Fibroblast of skin of right quadriceps (primary cell): Measurements from ENCODE around the gene PDCD11.
A peak's percentile ranks its signal among the peaks of the same experiment; 100 is the strongest.

ENCODE experiments used
- DNase-seq: peaks from one replicate; pipeline ENCODE4 v3.0.0-alpha.2; 2013

The PDCD11 gene

GRCh38 chr10:103419101-103419500 is 22.7 kb downstream of the PDCD11 start:
- DNase-seq, result no peak

GRCh38 chr10:103423748-103424147 is 27.3 kb downstream of the PDCD11 start:
- DNase-seq, result no peak

DNA sequence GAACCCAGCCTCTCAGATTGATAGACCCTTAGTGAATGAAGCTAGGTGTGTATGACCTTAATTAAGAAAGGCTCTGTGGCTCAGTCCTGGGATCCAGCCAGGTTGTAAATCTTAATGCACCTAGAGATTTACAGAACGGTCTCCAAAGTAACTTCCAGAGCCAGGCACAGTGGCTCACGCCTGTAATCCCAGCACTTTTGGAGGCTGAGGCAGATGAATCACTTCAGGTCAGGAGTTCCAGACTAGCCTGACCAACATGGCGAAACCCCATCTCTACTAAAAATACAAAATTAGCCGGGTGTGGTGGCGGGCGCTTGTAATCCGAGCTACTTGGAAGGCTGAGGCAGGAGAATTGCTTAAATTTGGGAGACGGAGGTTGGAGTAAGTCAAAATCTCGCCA is 31.4 kb downstream of the PDCD11 start:
- no peak for DNase-seq

GRCh38 chr10:103428989-103429643 is 32.7 kb downstream of the PDCD11 start:
- no peak for DNase-seq

GRCh38 chr10:103429647-103430046 is 33.2 kb downstream of the PDCD11 start:
- no peak for DNase-seq

GRCh38 chr10:103431902-103432301 is 35.5 kb downstream of the PDCD11 start:
- no peak for DNase-seq

DNA sequence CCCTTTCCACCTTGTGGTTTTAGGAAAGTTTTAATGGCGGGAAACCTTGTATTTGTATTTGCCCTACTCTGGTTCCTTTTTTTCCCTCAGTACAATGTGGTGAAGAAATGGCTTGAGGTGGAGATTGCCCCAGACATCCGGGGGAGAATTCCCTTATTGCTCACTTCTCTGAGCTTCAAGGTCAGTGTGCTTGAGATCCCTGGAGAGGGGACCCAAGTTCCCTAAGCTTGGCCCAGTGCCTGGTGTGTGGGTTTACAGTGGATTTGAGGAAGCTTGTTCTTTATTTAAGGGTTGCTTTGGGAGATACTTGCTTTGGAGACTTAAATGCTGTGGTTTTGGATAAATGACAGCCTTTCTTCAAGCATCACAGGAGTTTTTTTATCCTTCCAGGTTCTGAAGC is 37.4 kb downstream of the PDCD11 start:
- peak; percentile 21 for DNase-seq

GRCh38 chr10:103439776-103440175 is 43.4 kb downstream of the PDCD11 start:
- DNase-seq, result no peak

DNA sequence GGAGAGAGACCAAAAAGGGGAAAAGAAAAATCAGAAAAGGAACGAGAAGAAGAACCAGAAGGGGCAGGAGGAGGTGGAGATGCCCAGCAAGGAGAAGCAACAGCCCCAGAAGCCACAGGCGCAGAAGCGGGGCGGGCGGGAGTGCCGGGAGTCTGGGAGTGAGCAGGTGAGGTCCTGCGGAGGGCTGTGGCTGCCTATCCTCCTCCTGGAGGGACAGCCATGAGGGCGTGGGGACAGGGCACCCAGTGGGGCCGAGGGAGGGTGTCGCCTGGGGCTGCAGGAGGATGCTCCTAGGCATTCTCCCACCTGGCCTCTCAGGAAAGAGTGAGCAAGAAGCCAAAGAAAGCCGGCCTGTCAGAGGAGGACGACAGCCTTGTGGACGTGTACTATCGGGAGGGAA is 44.0 kb downstream of the PDCD11 start:
- no peak for DNase-seq

DNA sequence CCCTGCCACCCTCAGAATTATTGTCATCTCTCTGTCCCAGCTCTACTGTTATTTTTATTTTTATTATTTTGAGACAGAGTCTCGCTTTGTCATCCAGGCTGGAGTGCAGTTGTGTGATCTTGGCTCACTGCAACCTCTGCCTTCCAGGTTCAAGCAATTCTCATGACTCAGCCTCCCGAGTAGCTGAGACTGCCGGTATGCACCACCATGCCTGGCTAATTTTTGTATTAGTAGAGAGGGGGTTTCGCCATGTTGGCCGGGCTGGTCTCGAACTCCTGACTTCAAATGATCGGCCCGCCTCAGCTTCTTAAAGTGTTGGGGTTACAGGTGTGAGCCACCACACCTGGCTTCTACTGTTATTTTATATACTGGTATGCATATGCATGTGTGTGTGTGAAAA is 44.8 kb downstream of the PDCD11 start:
- no peak for DNase-seq

DNA sequence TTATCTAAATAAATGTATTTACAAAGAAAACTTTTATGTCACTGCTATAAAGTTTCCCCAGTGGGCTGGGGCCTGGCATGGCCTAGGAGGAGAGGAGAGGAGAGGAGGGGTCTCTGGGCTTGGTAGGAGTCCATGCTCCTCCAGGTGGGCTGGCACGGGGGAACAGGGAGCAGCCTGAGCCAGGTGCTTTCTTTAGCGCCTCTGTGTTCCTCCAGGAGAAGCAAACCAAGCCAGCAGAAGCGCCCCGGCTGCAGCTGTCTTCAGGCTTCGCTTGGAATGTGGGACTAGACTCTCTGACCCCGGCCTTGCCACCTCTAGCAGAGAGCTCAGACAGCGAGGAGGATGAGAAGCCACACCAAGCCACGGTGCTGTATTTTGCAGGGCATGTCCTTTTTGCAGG is 45.2 kb downstream of the PDCD11 start:
- DNase-seq, result no peak

DNA sequence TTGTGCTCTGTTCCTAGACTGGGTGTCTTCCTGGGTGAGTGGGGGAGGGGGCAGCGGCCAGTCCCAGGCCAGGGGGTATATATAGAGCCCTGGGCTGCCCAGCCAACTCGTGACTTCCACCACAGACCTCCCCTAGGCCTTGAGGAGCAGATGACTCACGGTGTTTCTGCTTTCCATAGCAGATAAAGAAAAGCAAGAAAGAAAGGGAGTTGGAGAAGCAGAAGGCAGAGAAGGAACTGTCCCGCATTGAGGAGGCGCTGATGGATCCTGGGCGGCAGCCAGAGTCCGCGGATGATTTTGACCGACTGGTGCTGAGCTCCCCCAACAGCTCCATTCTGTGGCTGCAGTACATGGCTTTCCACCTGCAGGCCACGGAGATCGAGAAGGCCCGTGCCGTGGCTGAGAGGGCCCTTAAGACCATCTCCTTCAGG is 45.6 kb downstream of the PDCD11 start:
- peak; percentile 10 for DNase-seq

GRCh38 chr10:103443475-103444185 is 47.2 kb downstream of the PDCD11 start:
- no peak for DNase-seq

GRCh38 chr10:103444478-103444877 is 48.1 kb downstream of the PDCD11 start:
- no peak for DNase-seq

GRCh38 chr10:103445366-103445765 is 48.9 kb downstream of the PDCD11 start:
- no peak for DNase-seq

- DNase-seq, result peak; percentile 27
Observed at GRCh38 chr10:103445767-103446567, 49.5 kb downstream of the PDCD11 start.

GRCh38 chr10:103447187-103447586 is 50.8 kb downstream of the PDCD11 start:
- DNase-seq, result no peak

GRCh38 chr10:103448746-103449145 is 52.3 kb downstream of the PDCD11 start:
- peak; percentile 80 for DNase-seq

GRCh38 chr10:103449208-103450144 is 53.0 kb downstream of the PDCD11 start:
- no peak for DNase-seq

DNA sequence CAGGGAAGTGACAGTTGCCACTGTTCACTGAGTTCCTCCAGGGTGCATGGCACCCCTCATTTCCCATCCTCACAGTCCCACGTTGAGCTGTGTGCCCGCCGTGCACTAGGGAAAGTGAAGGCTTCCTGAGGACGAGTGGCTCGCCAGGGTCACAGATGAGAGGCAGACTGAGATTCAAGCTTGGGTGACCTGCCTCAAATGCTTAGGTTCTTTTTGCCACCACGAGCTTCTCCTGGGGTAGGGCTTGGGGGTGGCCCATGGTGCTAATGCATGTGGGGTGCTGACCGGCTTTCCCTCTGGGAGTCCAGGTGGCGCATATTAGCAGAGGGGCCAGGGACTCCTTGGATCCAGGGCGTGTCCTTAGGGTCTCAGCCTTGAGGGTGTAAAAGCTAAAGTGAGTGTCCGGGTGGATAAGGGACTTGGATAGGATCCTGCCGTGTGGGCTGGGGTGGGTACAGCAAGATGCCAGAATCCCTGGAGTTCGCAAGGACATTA is 53.8 kb downstream of the PDCD11 start:
- DNase-seq, result no peak

DNA sequence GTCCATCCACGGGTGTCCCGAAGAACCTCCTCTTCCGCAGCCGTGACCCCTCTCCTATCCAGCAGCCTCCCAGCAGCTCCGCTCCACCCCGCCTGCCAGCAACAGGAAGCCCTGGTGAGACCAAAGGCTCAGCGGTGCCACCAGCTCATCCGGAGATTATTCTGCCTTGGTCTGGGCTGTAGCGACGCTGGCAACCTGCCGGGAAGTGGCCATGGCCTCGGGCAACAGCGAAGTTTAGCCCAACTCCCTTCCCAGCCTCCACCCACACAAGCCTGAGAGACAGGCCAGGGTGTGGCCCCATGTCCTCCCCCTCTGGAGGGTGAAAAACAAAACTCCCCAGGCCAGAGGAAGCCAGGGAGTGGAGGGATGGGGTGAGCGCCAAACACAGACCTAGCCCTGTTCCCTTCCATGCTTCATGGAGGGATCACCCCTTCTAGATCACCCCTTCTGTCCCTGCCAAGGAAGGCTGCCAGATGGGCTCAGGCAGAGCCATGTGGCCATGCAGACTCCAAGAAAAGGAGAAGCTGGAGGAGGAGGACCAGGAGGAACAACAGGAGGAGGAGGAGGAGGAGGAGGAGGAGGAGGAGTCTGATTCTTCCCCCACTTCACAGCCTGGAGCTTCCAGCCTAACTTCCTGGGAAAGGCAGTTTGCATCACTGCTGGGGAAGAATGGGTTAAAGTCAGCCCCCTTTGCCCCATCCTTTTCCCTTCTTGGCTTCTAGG is 54.8 kb downstream of the PDCD11 start:
- DNase-seq, result peak; percentile 44
